ENCODE measurements around the gene LYST.

DNA sequence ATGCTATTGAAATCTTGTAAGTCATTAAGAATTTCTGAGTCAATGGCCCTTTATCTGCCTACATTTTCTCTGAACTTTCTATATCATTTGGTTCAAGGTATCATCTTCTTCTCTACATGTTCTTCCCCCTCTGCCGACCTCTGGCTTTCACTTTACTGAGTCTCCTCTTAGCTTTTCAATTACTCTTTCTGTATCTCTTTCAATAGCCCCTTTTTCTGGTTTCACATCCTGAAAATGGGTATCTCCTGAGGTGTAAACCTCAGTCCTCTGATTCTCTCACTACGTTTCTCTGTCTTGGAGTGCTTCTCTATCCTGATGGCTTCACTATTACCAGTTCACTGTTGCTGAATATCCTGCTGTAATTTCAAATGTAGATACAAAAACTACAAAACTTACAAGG, 98.9 kb downstream of the LYST start:
- no peak for TF ChIP-seq TAF1 (IDR thresholded peaks at IDR 0.05; ENCODE audit: borderline replicate concordance, insufficient read depth, low read length)
- no peak for TF ChIP-seq SIN3A (IDR thresholded peaks at IDR 0.05; ENCODE audit: borderline replicate concordance, insufficient read depth, low read length)
- no peak for TF ChIP-seq POLR2AphosphoS5 (IDR thresholded peaks at IDR 0.05; ENCODE audit: low read depth, low read length)
- TF ChIP-seq, protein P1, sequence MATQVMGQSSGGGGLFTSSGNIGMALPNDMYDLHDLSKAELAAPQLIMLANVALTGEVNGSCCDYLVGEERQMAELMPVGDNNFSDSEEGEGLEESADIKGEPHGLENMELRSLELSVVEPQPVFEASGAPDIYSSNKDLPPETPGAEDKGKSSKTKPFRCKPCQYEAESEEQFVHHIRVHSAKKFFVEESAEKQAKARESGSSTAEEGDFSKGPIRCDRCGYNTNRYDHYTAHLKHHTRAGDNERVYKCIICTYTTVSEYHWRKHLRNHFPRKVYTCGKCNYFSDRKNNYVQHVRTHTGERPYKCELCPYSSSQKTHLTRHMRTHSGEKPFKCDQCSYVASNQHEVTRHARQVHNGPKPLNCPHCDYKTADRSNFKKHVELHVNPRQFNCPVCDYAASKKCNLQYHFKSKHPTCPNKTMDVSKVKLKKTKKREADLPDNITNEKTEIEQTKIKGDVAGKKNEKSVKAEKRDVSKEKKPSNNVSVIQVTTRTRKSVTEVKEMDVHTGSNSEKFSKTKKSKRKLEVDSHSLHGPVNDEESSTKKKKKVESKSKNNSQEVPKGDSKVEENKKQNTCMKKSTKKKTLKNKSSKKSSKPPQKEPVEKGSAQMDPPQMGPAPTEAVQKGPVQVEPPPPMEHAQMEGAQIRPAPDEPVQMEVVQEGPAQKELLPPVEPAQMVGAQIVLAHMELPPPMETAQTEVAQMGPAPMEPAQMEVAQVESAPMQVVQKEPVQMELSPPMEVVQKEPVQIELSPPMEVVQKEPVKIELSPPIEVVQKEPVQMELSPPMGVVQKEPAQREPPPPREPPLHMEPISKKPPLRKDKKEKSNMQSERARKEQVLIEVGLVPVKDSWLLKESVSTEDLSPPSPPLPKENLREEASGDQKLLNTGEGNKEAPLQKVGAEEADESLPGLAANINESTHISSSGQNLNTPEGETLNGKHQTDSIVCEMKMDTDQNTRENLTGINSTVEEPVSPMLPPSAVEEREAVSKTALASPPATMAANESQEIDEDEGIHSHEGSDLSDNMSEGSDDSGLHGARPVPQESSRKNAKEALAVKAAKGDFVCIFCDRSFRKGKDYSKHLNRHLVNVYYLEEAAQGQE (IDR thresholded peaks at IDR 0.05; ENCODE audit: insufficient read depth in 1 of 2, low read depth in 2 of 2, low read length in 2 of 2): no peak

Data from PFSK-1 (cell line).